ENCODE measurements around the gene FAM184A. TPM values are rescaled to one million over a fixed set of nuclear protein-coding genes. Genes with fewer than 3 reads are reported as not detected.

FAM184A gene
- total RNA-seq, 1 experiment from 2014 or later = 8.6 TPM

- no peaks in the 10 kb centered on the region for H3K9me3 Mint-ChIP-seq (ENCODE audit: low read depth, unreplicated experiment)
- CTCF ChIA-PET = no interaction called here
- intact Hi-C loops (cut with micrococcal nuclease; ENCODE audit: unreplicated experiment) = no loop called here
- no peaks in the 10 kb centered on the region for H3K27me3 Mint-ChIP-seq (ENCODE audit: unreplicated experiment)
- H3K4me3 Mint-ChIP-seq (ENCODE audit: low read depth, unreplicated experiment) = no peak overlapping the region
- no TSS peak for BruUV-seq (replicated peaks)
- no peak for TF ChIP-seq CTCF (IDR thresholded peaks at IDR 0.05; ENCODE audit: unreplicated experiment)
- no peaks in the 10 kb centered on the region for H3K4me1 Mint-ChIP-seq (ENCODE audit: low read depth, unreplicated experiment)
- peaks cover 13% of the 10 kb centered on the region for H3K36me3 Mint-ChIP-seq (ENCODE audit: insufficient read depth, unreplicated experiment)
- H3K27ac Mint-ChIP-seq (ENCODE audit: unreplicated experiment) = no peak overlapping the region
- no peak for DNase-seq
These were observed 157.4 kb downstream of the FAM184A start for GRCh38 chr6:118921084-118921483.

GRCh38 chr6:118918329-118918725, 160.1 kb downstream of the FAM184A start:
- Mint-ChIP-seq H3K27me3 (ENCODE audit: unreplicated experiment) (no peaks in the 10 kb centered on the region), H3K4me3 (ENCODE audit: low read depth, unreplicated experiment) (no peak overlapping the region), H3K36me3 (ENCODE audit: insufficient read depth, unreplicated experiment) (peaks cover 7% of the 10 kb centered on the region), H3K9me3 (ENCODE audit: low read depth, unreplicated experiment) (no peaks in the 10 kb centered on the region), H3K27ac (ENCODE audit: unreplicated experiment) (no peak overlapping the region), H3K4me1 (ENCODE audit: low read depth, unreplicated experiment) (no peaks in the 10 kb centered on the region)
- no TSS peak for BruUV-seq (replicated peaks)
- CTCF ChIA-PET = no interaction called here
- no peak for DNase-seq
- intact Hi-C loops (cut with micrococcal nuclease; ENCODE audit: unreplicated experiment) = no loop called here
- TF ChIP-seq CTCF (IDR thresholded peaks at IDR 0.05; ENCODE audit: unreplicated experiment) = no peak

- Mint-ChIP-seq H3K27me3 (ENCODE audit: unreplicated experiment) (no peaks in the 10 kb centered on the region), H3K36me3 (ENCODE audit: insufficient read depth, unreplicated experiment) (peaks cover 6% of the 10 kb centered on the region), H3K4me3 (ENCODE audit: low read depth, unreplicated experiment) (no peak overlapping the region), H3K9me3 (ENCODE audit: low read depth, unreplicated experiment) (no peaks in the 10 kb centered on the region), H3K4me1 (ENCODE audit: low read depth, unreplicated experiment) (no peaks in the 10 kb centered on the region), H3K27ac (ENCODE audit: unreplicated experiment) (no peak overlapping the region)
- DNase-seq = no peak
- no peak for TF ChIP-seq CTCF (IDR thresholded peaks at IDR 0.05; ENCODE audit: unreplicated experiment)
- intact Hi-C loops (cut with micrococcal nuclease; ENCODE audit: unreplicated experiment) = no loop called here
- no TSS peak for BruUV-seq (replicated peaks)
- CTCF ChIA-PET = no interaction called here
These were observed 160.7 kb downstream of the FAM184A start for GRCh38 chr6:118917546-118918328.

- DNase-seq = no peak
- CTCF ChIA-PET = no interaction called here
- no peak for TF ChIP-seq CTCF (IDR thresholded peaks at IDR 0.05; ENCODE audit: unreplicated experiment)
- no TSS peak for BruUV-seq (replicated peaks)
- no peaks in the 10 kb centered on the region for H3K4me1 Mint-ChIP-seq (ENCODE audit: low read depth, unreplicated experiment)
- intact Hi-C loops (cut with micrococcal nuclease; ENCODE audit: unreplicated experiment) = no loop called here
- no peaks in the 10 kb centered on the region for H3K9me3 Mint-ChIP-seq (ENCODE audit: low read depth, unreplicated experiment)
- peaks cover 13% of the 10 kb centered on the region for H3K36me3 Mint-ChIP-seq (ENCODE audit: insufficient read depth, unreplicated experiment)
- H3K4me3 Mint-ChIP-seq (ENCODE audit: low read depth, unreplicated experiment) = no peak overlapping the region
- no peak overlapping the region for H3K27ac Mint-ChIP-seq (ENCODE audit: unreplicated experiment)
- H3K27me3 Mint-ChIP-seq (ENCODE audit: unreplicated experiment) = no peaks in the 10 kb centered on the region
These were observed 163.9 kb downstream of the FAM184A start for GRCh38 chr6:118914598-118914997.

Data from Calu3 (cell line).